BE2C (cell line): ENCODE results near the gene CCR5AS.

ENCODE experiments used
- DNase-seq: peaks from one replicate; pipeline ENCODE4 v3.0.0-alpha.2; 2020
- H3K27me3 ChIP-seq: fragments of 250-450 bp; sonication (Bioruptor Pico); 2 replicates; pipeline ENCODE4 v1.5.1; 2020; ENCODE audit warnings: mild to moderate bottlenecking
- H3K36me3 ChIP-seq: fragments of 250-450 bp; sonication (Bioruptor Pico); 2 replicates; pipeline ENCODE4 v1.5.1; 2020; ENCODE audit warnings: mild to moderate bottlenecking
- H3K4me1 ChIP-seq: fragments of 250-450 bp; sonication (Bioruptor Pico); 2 replicates; pipeline ENCODE4 v1.5.1; 2020
- H3K4me3 ChIP-seq: 2 replicates; pipeline ENCODE4 v1.5.1; 2011; ENCODE audit warnings: low read depth, low read length
- H3K9me3 ChIP-seq: fragments of 250-450 bp; sonication (Bioruptor Pico); 2 replicates; pipeline ENCODE4 v1.5.1; 2020
- TF ChIP-seq, protein P1 (sequence below): IDR thresholded peaks from 2 replicates; pipeline ENCODE4 v1.5.1; 2012; ENCODE audit warnings: mild to moderate bottlenecking, low read depth, low read length

CCR5AS gene

GRCh38 chr3:46370839-46371518, 35.9 kb downstream of the CCR5AS start, which contains the start of gene CCR5:
TSS of gene CCR5 (plus strand) at chr3:46370946. CDS start at chr3:46372903, 1,957 bp downstream.
- Histone ChIP-seq H3K27me3 (no peaks in the 10 kb centered on the region), H3K4me3 (no peak within 1 kb of the TSS), H3K9me3 (no peaks in the 10 kb centered on the region), H3K4me1 (no peaks in the 10 kb centered on the region), H3K36me3 (no peaks in the 10 kb centered on the region)
- no peak for DNase-seq
- TF ChIP-seq, protein P1, sequence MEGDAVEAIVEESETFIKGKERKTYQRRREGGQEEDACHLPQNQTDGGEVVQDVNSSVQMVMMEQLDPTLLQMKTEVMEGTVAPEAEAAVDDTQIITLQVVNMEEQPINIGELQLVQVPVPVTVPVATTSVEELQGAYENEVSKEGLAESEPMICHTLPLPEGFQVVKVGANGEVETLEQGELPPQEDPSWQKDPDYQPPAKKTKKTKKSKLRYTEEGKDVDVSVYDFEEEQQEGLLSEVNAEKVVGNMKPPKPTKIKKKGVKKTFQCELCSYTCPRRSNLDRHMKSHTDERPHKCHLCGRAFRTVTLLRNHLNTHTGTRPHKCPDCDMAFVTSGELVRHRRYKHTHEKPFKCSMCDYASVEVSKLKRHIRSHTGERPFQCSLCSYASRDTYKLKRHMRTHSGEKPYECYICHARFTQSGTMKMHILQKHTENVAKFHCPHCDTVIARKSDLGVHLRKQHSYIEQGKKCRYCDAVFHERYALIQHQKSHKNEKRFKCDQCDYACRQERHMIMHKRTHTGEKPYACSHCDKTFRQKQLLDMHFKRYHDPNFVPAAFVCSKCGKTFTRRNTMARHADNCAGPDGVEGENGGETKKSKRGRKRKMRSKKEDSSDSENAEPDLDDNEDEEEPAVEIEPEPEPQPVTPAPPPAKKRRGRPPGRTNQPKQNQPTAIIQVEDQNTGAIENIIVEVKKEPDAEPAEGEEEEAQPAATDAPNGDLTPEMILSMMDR = no peak

- no peaks in the 10 kb centered on the region for H3K4me1 ChIP-seq
- no peak overlapping the region for H3K4me3 ChIP-seq
- no peak for DNase-seq
- no peaks in the 10 kb centered on the region for H3K9me3 ChIP-seq
- no peaks in the 10 kb centered on the region for H3K36me3 ChIP-seq
- TF ChIP-seq, protein P1 = no peak
- no peaks in the 10 kb centered on the region for H3K27me3 ChIP-seq
These were observed 37.2 kb downstream of the CCR5AS start for GRCh38 chr3:46369675-46370132.

DNA sequence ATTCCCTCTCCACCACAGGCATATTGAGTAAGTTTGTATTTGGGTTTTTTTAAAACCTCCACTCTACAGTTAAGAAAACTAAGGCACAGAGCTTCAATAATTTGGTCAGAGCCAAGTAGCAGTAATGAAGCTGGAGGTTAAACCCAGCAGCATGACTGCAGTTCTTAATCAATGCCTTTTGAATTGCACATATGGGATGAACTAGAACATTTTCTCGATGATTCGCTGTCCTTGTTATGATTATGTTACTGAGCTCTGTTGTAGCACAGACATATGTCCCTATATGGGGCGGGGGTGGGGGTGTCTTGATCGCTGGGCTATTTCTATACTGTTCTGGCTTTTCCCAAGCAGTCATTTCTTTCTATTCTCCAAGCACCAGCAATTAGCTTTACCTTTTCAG, 37.7 kb downstream of the CCR5AS start:
- Histone ChIP-seq H3K9me3 (no peaks in the 10 kb centered on the region), H3K4me1 (no peaks in the 10 kb centered on the region), H3K4me3 (no peak overlapping the region), H3K36me3 (no peaks in the 10 kb centered on the region), H3K27me3 (no peaks in the 10 kb centered on the region)
- TF ChIP-seq, protein P1 = no peak
- DNase-seq = no peak

DNA sequence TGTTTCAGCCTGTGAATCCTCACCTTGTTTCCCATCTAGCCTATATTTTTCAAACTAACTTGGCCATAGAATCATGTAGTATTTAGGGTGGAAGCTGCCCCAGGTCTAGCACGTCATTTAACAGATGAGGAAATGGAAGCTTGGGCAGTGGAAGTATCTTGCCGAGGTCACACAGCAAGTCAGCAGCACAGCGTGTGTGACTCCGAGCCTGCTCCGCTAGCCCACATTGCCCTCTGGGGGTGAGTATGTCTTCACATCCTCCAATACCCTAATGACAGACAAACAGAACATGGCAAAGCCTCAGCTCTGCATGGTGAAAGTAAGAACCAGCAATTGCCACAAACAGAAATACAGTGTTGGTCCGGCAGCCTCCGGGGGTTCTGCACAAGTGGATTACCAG, 38.3 kb downstream of the CCR5AS start:
- no peaks in the 10 kb centered on the region for H3K36me3 ChIP-seq
- no peaks in the 10 kb centered on the region for H3K27me3 ChIP-seq
- TF ChIP-seq, protein P1 = no peak; the same call in 1 of the 2 replicates
- H3K4me3 ChIP-seq = no peak overlapping the region
- DNase-seq = no peak
- no peaks in the 10 kb centered on the region for H3K4me1 ChIP-seq
- H3K9me3 ChIP-seq = no peaks in the 10 kb centered on the region

DNA sequence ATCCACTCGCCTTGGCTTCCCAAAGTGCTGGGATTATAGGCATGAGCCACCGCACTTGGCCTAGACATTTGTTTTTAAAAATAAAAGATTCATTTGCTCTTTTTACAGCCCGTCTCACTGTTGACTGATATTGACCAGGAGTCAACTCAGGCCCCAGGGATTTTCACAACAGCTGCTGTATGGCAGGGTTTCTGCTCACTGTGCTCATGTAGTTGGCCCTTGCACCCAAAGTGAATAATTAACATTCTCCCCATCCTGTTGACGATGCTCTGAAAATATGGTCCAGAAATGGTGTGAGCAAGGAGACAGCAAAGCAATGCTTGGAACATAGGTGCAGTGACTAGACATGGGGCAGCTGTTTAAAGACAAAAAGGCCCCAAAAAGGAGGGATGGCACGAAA, 39.1 kb downstream of the CCR5AS start:
- no peak overlapping the region for H3K4me3 ChIP-seq
- no peaks in the 10 kb centered on the region for H3K36me3 ChIP-seq
- TF ChIP-seq, protein P1 = no peak
- H3K9me3 ChIP-seq = no peaks in the 10 kb centered on the region
- DNase-seq = no peak
- no peaks in the 10 kb centered on the region for H3K27me3 ChIP-seq
- H3K4me1 ChIP-seq = no peaks in the 10 kb centered on the region

DNA sequence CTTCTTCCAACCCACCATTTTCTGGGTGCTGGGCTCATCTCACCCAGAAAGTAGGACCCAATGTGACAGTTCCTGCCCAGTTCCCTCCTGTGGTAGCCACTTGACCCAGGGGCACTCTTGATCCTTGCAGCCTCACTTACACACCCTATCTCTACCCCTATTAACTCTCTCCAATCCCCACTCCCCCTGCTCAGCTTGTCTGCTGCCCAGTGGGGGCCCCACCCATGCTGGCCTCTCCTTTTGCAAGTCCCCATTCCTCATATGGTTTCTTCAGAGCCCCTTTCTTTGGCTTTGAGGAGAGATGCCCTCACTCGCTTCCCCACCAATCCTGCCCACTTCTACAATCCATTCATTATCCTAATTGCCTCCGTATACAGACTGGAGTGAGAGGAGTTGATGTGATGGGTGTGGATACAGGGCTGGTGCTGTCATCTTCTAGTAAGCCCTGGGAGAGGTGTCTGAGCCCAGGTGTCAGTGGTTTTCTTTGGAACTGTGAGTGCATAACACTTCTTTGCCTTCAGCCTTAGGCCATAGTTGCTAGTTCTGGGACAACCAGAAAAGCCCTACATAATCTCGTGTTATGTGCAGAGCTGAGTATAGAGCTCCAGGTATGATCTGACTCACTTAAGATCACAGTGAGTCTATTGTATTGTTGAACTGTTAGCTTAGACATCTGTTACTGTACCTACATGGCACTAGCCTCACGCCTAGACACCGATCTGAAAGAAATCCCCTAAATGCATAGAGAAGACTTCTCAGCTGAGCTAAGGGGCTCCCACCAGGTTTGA, 40.9 kb downstream of the CCR5AS start:
- no peaks in the 10 kb centered on the region for H3K4me1 ChIP-seq
- no peaks in the 10 kb centered on the region for H3K9me3 ChIP-seq

More for the DNA sequence above, 40.9 kb downstream of the CCR5AS start:
- no peak for DNase-seq
- no peak overlapping the region for H3K4me3 ChIP-seq
- H3K36me3 ChIP-seq = no peaks in the 10 kb centered on the region
- H3K27me3 ChIP-seq = no peaks in the 10 kb centered on the region
- TF ChIP-seq, protein P1 = no peak
